H1 (cell line): Measurements from ENCODE around the gene DDX23. TPM values are rescaled to one million over a fixed set of nuclear protein-coding genes. Genes with fewer than 3 reads are reported as not detected.

Experiments
- CTCF ChIA-PET: fragments of 300-600 bp; sonication (Branson Sonifier 250); formaldehyde crosslinking; loops from one replicate; lab custom pipeline; 2021; ENCODE audit not compliant: partially characterized antibody; lab: Charles Lee
- POLR2A ChIA-PET: fragments of 300-600 bp; sonication (Branson Sonifier 250); formaldehyde crosslinking; loops from one replicate; lab custom pipeline; 2021; ENCODE audit warnings: inconsistent platforms; ENCODE audit not compliant: partially characterized antibody; lab: Charles Lee
- DNase-seq, 2 experiments: peaks; one replicate each; pipeline versions ENCODE4 v3.0.0 to v3.0.0-alpha.2; 2010 to 2022; ENCODE audit warnings: low spot score in 2 of 2, low read depth in 1 of 2, mixed read lengths in 1 of 2
- FAIRE-seq: peaks from 2 replicates; lab custom pipeline; 2011; peaks lifted over from hg19 to GRCh38; lab: Jason Lieb, UNC
- H2AFZ ChIP-seq: 2 replicates; pipeline ENCODE4 v1.8.1; 2012; ENCODE audit warnings: low read length, inconsistent platforms
- H2AK5ac ChIP-seq: 2 replicates; pipeline ENCODE4 v1.6.1; 2013; ENCODE audit warnings: low read depth, low read length
- H2BK120ac ChIP-seq: replicated peaks from 2 replicates; pipeline ENCODE3; 2013; ENCODE audit warnings: low read depth, low read length, inconsistent platforms
- H2BK12ac ChIP-seq: 2 replicates; pipeline ENCODE4 v1.6.1; 2013; ENCODE audit warnings: low read depth, low read length
- H2BK15ac ChIP-seq: 2 replicates; pipeline ENCODE4 v1.6.1; 2013; ENCODE audit warnings: low read length
- H2BK20ac ChIP-seq: 2 replicates; pipeline ENCODE4 v1.6.1; 2013; ENCODE audit warnings: low read length
- H2BK5ac ChIP-seq: 2 replicates; pipeline ENCODE4 v1.6.1; 2013; ENCODE audit warnings: low read depth, low read length
- H3K14ac ChIP-seq: 2 replicates; pipeline ENCODE4 v1.6.1; 2013; ENCODE audit warnings: inconsistent platforms; ENCODE audit not compliant: insufficient read length
- H3K18ac ChIP-seq: 2 replicates; pipeline ENCODE4 v1.6.1; 2013; ENCODE audit warnings: low read length; ENCODE audit errors: extremely low read depth
- H3K23ac ChIP-seq: 2 replicates; pipeline ENCODE4 v1.6.1; 2013; ENCODE audit warnings: inconsistent platforms; ENCODE audit not compliant: insufficient read length
- H3K23me2 ChIP-seq: 2 replicates; pipeline ENCODE4 v1.6.1; 2013; ENCODE audit warnings: low read depth, low read length
- H3K27ac ChIP-seq: 2 replicates; pipeline ENCODE4 v1.6.1; 2011; ENCODE audit warnings: low read depth, low read length, inconsistent platforms
- H3K27me3 ChIP-seq, 4 experiments: replicated peaks in 1 of 4; 1 replicate in 1 of 4; 2 replicates in 3 of 4; pipeline versions ENCODE4 v1.6.1 to v1.8.1; 2011 to 2013; ENCODE audit warnings: low read length in 3 of 4, mild to moderate bottlenecking in 3 of 4, inconsistent platforms in 2 of 4, mixed read lengths in 2 of 4, moderate library complexity in 1 of 4; ENCODE audit not compliant: control insufficient read depth in 3 of 4, insufficient read depth in 3 of 4; ENCODE audit errors: extremely low read depth in 1 of 4
- H3K36me3 ChIP-seq, 4 experiments: 2 replicates each; pipeline versions ENCODE4 v1.6.1 to v1.8.1; 2011 to 2013; ENCODE audit warnings: mild to moderate bottlenecking in 4 of 4, low read length in 3 of 4, moderate library complexity in 2 of 4, control low read depth in 1 of 4, inconsistent platforms in 1 of 4; ENCODE audit not compliant: insufficient read depth in 4 of 4, control insufficient read depth in 2 of 4
- H3K4ac ChIP-seq: replicated peaks from 2 replicates; pipeline ENCODE3; 2013; ENCODE audit warnings: low read length, low read depth, mixed read lengths, inconsistent platforms; ENCODE audit not compliant: insufficient read length
- H3K4me1 ChIP-seq, 4 experiments: replicated peaks in 1 of 4; 1 replicate in 1 of 4; 2 replicates in 3 of 4; pipeline versions ENCODE4 v1.6.1 to v1.8.1; 2011 to 2013; ENCODE audit warnings: low read length in 3 of 4, inconsistent platforms in 2 of 4, mixed read lengths in 1 of 4; ENCODE audit not compliant: insufficient read depth in 4 of 4, control insufficient read depth in 3 of 4
- H3K4me2 ChIP-seq, 2 experiments: 2 replicates each; pipeline versions ENCODE4 v1.6.1 to v1.8.1; 2011 to 2013; ENCODE audit warnings: low read depth in 2 of 2, low read length in 2 of 2, control low read depth in 1 of 2, inconsistent platforms in 1 of 2, mild to moderate bottlenecking in 1 of 2; ENCODE audit not compliant: insufficient read depth in 1 of 2
- H3K4me3 ChIP-seq, 4 experiments: fragments of 200-600, 300-600 bp in 1 of 4; sonication (generic), shearing (Covaris generic), sonication (Bioruptor Twin) in 1 of 4; 2 replicates each; pipeline versions ENCODE4 v1.5.1 to v1.8.1; 2011 to 2016; ENCODE audit warnings: low read length in 4 of 4, low read depth in 3 of 4, control low read depth in 2 of 4, inconsistent platforms in 2 of 4, mild to moderate bottlenecking in 2 of 4, mixed read lengths in 1 of 4, moderate library complexity in 1 of 4; ENCODE audit not compliant: insufficient read depth in 2 of 4; ENCODE audit errors: extremely low read depth in 1 of 4
- H3K56ac ChIP-seq: replicated peaks from 2 replicates; pipeline ENCODE3; 2013; ENCODE audit warnings: low read depth, mild to moderate bottlenecking, mixed read lengths, low read length, inconsistent platforms; ENCODE audit not compliant: insufficient read length
- H3K79me1 ChIP-seq: 2 replicates; pipeline ENCODE4 v1.6.1; 2013; ENCODE audit warnings: low read depth, low read length, control low read depth
- H3K79me2 ChIP-seq, 2 experiments: 2 replicates each; pipeline versions ENCODE4 v1.6.1 to v1.8.1; 2012 to 2013; ENCODE audit warnings: low read length in 2 of 2, mild to moderate bottlenecking in 2 of 2, inconsistent platforms in 1 of 2; ENCODE audit not compliant: insufficient read depth in 2 of 2, control insufficient read depth in 1 of 2
- H3K9ac ChIP-seq, 4 experiments: replicated peaks in 1 of 4; 1 replicate in 1 of 4; 2 replicates in 3 of 4; pipeline versions ENCODE4 v1.6.1 to v1.8.1; 2011 to 2013; ENCODE audit warnings: low read depth in 3 of 4, low read length in 3 of 4, control low read depth in 2 of 4, mild to moderate bottlenecking in 2 of 4, moderate library complexity in 2 of 4, inconsistent platforms in 1 of 4; ENCODE audit errors: extremely low read depth in 1 of 4
- H3K9me3 ChIP-seq, 2 experiments: 2 replicates each; pipeline versions ENCODE4 v1.6.1 to v1.8.1; 2012 to 2013; ENCODE audit warnings: mild to moderate bottlenecking in 2 of 2, moderate library complexity in 2 of 2, control low read depth in 1 of 2, inconsistent platforms in 1 of 2, low read depth in 1 of 2, low read length in 1 of 2, mixed read lengths in 1 of 2; ENCODE audit not compliant: insufficient read depth in 2 of 2
- H4K20me1 ChIP-seq, 2 experiments: replicated peaks in 1 of 2; 2 replicates each; pipeline versions ENCODE3 to v1.8.1; 2011 to 2013; ENCODE audit warnings: inconsistent platforms in 2 of 2, low read length in 2 of 2, mild to moderate bottlenecking in 1 of 2; ENCODE audit not compliant: insufficient read depth in 2 of 2, control insufficient read depth in 1 of 2
- H4K5ac ChIP-seq: 2 replicates; pipeline ENCODE4 v1.6.1; 2013; ENCODE audit warnings: low read length, low read depth, mixed read lengths, inconsistent platforms; ENCODE audit not compliant: insufficient read length
- H4K8ac ChIP-seq: 2 replicates; pipeline ENCODE4 v1.8.0; 2013; ENCODE audit warnings: mild to moderate bottlenecking, moderate library complexity, low read length, inconsistent platforms; ENCODE audit not compliant: insufficient read depth; ENCODE audit errors: extremely low read depth
- H4K91ac ChIP-seq: replicated peaks from 2 replicates; pipeline ENCODE3; 2013; ENCODE audit warnings: low read length, mixed read lengths, inconsistent platforms; ENCODE audit not compliant: insufficient read length
- CHD1 ChIP-seq: IDR thresholded peaks from 2 replicates; pipeline ENCODE4 v1.6.1; 2012; ENCODE audit warnings: low read depth, low read length, improper control_type of control experiment
- KDM5A ChIP-seq: fragments of 200-600 bp; IDR thresholded peaks from 2 replicates; pipeline ENCODE4 v1.7.1; 2012; ENCODE audit warnings: mild to moderate bottlenecking, low read length, inconsistent platforms, mixed read lengths
- WGBS, 2 experiments: shearing (Covaris generic) in 1 of 2; methylation state at CpG; one replicate each; pipeline versions ENCODE4 v1.1.6 to v1.1.7; 2013 to 2015; ENCODE audit warnings: low lambda C conversion rate in 2 of 2, mixed read lengths in 2 of 2, inconsistent platforms in 1 of 2, low coverage in 1 of 2, missing lambda C conversion rate in 1 of 2; ENCODE audit not compliant: insufficient replicate concordance in 2 of 2, insufficient coverage in 1 of 2, insufficient read length in 1 of 2; ENCODE audit errors: extremely low coverage in 1 of 2, missing lambda C conversion rate in 1 of 2; 5-methylcytosine and 5-hydroxymethylcytosine counted together
- polyA plus RNA-seq, 7 experiments: library from polyadenylated mRNA; depleted of rRNA in 3 of 7; stranded (reverse) in 5 of 7; unstranded in 2 of 7; fragments of >200 nt in 5 of 7; fragments of 200-250 nt in 2 of 7; gene quantifications; 1 replicate in 5 of 7; 2 replicates in 1 of 7; 4 replicates in 1 of 7; pipeline versions ENCODE4 v1.2.1 to v1.2.3, GENCODE V29; 2011 to 2013; ENCODE audit warnings: missing spikeins in 2 of 7, mixed read lengths in 2 of 7
- total RNA-seq: library from RNA; stranded (reverse); fragmentation: NEBNext Ultra II Directional; extraction: Animal tissue kit (Norgen Biotek cat#: 25700); gene quantifications from 2 replicates; pipeline ENCODE4 v1.2.1, GENCODE V29; 2021

Gene DDX23
- total and polyA plus RNA-seq, 2 of the 8 experiments (the other 6 are each of a cell fraction or from before 2014, with no cell fraction given), result 43.5 to 107 TPM

GRCh38 chr12:48782457-48783395, 69.2 kb downstream of the DDX23 start:
- H3K56ac ChIP-seq, result no peak overlapping the region
- TF ChIP-seq KDM5A (no peak), CHD1 (no peak)
- TF ChIP-seq, all 59 proteins: peak for 0
- Histone ChIP-seq H3K4me2 (no peak overlapping the region), H2AFZ (no peak overlapping the region), H3K4me1 (peaks cover 0 to 10% (median 7%) of the 10 kb centered on the region in 4 experiments; a peak in 6 of 7 replicates), H3K14ac (no peak overlapping the region), H3K9me3 (no peaks in the 10 kb centered on the region), H3K9ac (no peak overlapping the region), H3K23me2 (0 out of 2 replicates have a peak, but pooled peaks cover 3% of the 10 kb centered on the region), H3K23ac (no peak overlapping the region), H2BK12ac (no peak overlapping the region), H2BK15ac (no peak overlapping the region), H4K91ac (no peak overlapping the region), H3K79me1 (peaks cover 9% of the 10 kb centered on the region), H4K20me1 (peaks cover 0 to 7% of the 10 kb centered on the region in 2 experiments), H4K5ac (no peak overlapping the region), H2BK120ac (no peak overlapping the region), H3K79me2 (peaks cover 0 to 15% of the 10 kb centered on the region in 2 experiments; a peak in 2 of 4 replicates), H3K36me3 (peaks cover 0 to 7% (median 1%) of the 10 kb centered on the region in 4 experiments; a peak in 3 of 8 replicates), H3K4ac (no peak overlapping the region), H3K4me3 (no peak overlapping the region), H2AK5ac (no peak overlapping the region), H2BK20ac (no peak overlapping the region), H4K8ac (no peak overlapping the region), H3K27ac (no peak overlapping the region), H2BK5ac (no peak overlapping the region), H3K27me3 (no peaks in the 10 kb centered on the region), H3K18ac (no peak overlapping the region)
- CTCF ChIA-PET, result interaction anchor here (0.7 to 3.4 kb wide), 7 partner anchors 8 to 194 kb away, joined by 3 to 21 read pairs (median 8); no protein-coding TSS in a partner anchor
- FAIRE-seq, result no peak
- WGBS, 2 experiments, result 91% methylated on average over 58 of the region's 63 CpGs; no CpG with 5 or more reads in 1 of the 2 experiments
- DNase-seq, result no peak
- POLR2A ChIA-PET, result interaction anchor here (0.8 to 2.0 kb wide), 3 partner anchors 10 to 20 kb away, joined by 3 to 7 read pairs (median 3); no protein-coding TSS in a partner anchor
